HEK293 (cell line): ENCODE results near the gene PDGFA.

Source experiments
- CTCF ChIA-PET: fragments of 350-600 bp; formaldehyde crosslinking; extraction: SDS; loops from one replicate; lab custom pipeline; 2021; ENCODE audit warnings: antibody characterized with exemption; lab: Yijun Ruan, JAX
- POLR2A ChIA-PET: fragments of 300-600 bp; formaldehyde crosslinking; extraction: SDS; loops from one replicate; lab custom pipeline; 2020; ENCODE audit warnings: antibody characterized with exemption, inconsistent platforms; lab: Yijun Ruan, JAX
- H3K27ac ChIP-seq: fragments of 200-500 bp; sonication (Bioruptor generic); 2 replicates; pipeline ENCODE4 v1.5.1; 2014; ENCODE audit warnings: low read depth, low read length, control low read depth, inconsistent platforms; ENCODE audit errors: extremely low read depth
- H3K36me3 ChIP-seq, 2 experiments: fragments of 200-500 bp in 1 of 2; sonication (Bioruptor generic) in 1 of 2; 1 replicate in 1 of 2; 2 replicates in 1 of 2; pipeline ENCODE4 v1.5.1; 2014 to 2017; ENCODE audit warnings: inconsistent platforms in 2 of 2, low read length in 2 of 2; ENCODE audit not compliant: control insufficient read depth in 2 of 2, insufficient read depth in 1 of 2
- H3K4me1 ChIP-seq: fragments of 200-500 bp; sonication (Bioruptor generic); 2 replicates; pipeline ENCODE4 v1.5.1; 2014; ENCODE audit warnings: mild to moderate bottlenecking, low read length, inconsistent platforms; ENCODE audit not compliant: control insufficient read depth, insufficient read depth
- H3K4me3 ChIP-seq: 2 replicates; pipeline ENCODE4 v1.5.1; 2011; ENCODE audit warnings: low read depth, mild to moderate bottlenecking, control low read depth, low read length, moderate library complexity
- H3K9me3 ChIP-seq: fragments of 200-500 bp; sonication (Bioruptor generic); 2 replicates; pipeline ENCODE4 v1.5.1; 2014; ENCODE audit warnings: low read depth, low read length, inconsistent platforms; ENCODE audit not compliant: control insufficient read depth, insufficient read depth
- EGR2 ChIP-seq: fragments of 450-650 bp; formaldehyde crosslinking; IDR thresholded peaks from 2 replicates; pipeline ENCODE4 v1.5.1; 2016; ENCODE audit warnings: low read depth, missing biosample characterization, missing genetic modification characterization
- GLIS2 ChIP-seq: fragments of 450-650 bp; formaldehyde crosslinking; IDR thresholded peaks from 2 replicates; pipeline ENCODE4 v1.5.1; 2016; ENCODE audit warnings: missing biosample characterization, missing genetic modification characterization
- IKZF3 ChIP-seq: fragments of 450-650 bp; IDR thresholded peaks from 2 replicates; pipeline ENCODE4 v1.5.0; 2018; ENCODE audit warnings: missing biosample characterization, mild to moderate bottlenecking, missing genetic modification characterization, moderate library complexity
- OSR2 ChIP-seq: fragments of 450-650 bp; formaldehyde crosslinking; IDR thresholded peaks from 2 replicates; pipeline ENCODE4 v1.5.1; 2016; ENCODE audit warnings: missing biosample characterization, missing genetic modification characterization
- TRIM28 ChIP-seq: IDR thresholded peaks from 2 replicates; pipeline ENCODE4 v1.6.1; 2011; ENCODE audit warnings: low read length, control low read depth, borderline replicate concordance
- WT1 ChIP-seq: fragments of 450-650 bp; formaldehyde crosslinking; IDR thresholded peaks from 2 replicates; pipeline ENCODE4 v1.5.1; 2016; ENCODE audit warnings: missing biosample characterization, missing genetic modification characterization
- ZNF121 ChIP-seq: fragments of 450-650 bp; formaldehyde crosslinking; IDR thresholded peaks from 2 replicates; pipeline ENCODE4 v1.5.1; 2016; ENCODE audit warnings: missing biosample characterization, missing genetic modification characterization
- ZNF16 ChIP-seq: fragments of 450-650 bp; formaldehyde crosslinking; IDR thresholded peaks from 2 replicates; pipeline ENCODE4 v1.5.1; 2016; ENCODE audit warnings: low read depth, missing biosample characterization, missing genetic modification characterization
- ZNF23 ChIP-seq: fragments of 450-650 bp; formaldehyde crosslinking; IDR thresholded peaks from 2 replicates; pipeline ENCODE4 v1.5.1; 2016; ENCODE audit warnings: missing biosample characterization, missing genetic modification characterization, borderline replicate concordance
- ZNF366 ChIP-seq: fragments of 450-650 bp; formaldehyde crosslinking; conservative IDR thresholded peaks from 2 replicates; pipeline ENCODE4 v1.5.1; 2016; ENCODE audit warnings: missing biosample characterization, missing genetic modification characterization
- ZNF600 ChIP-seq: fragments of 450-650 bp; formaldehyde crosslinking; IDR thresholded peaks from 2 replicates; pipeline ENCODE4 v1.5.1; 2016; ENCODE audit warnings: missing biosample characterization, missing genetic modification characterization
- ZSCAN16 ChIP-seq: fragments of 450-650 bp; formaldehyde crosslinking; IDR thresholded peaks from 2 replicates; pipeline ENCODE4 v1.5.1; 2016; ENCODE audit warnings: missing biosample characterization, missing genetic modification characterization
- TF ChIP-seq, protein P1 (sequence below): fragments of 450-650 bp; formaldehyde crosslinking; IDR thresholded peaks from 2 replicates; pipeline ENCODE4 v1.5.1; 2016; ENCODE audit warnings: missing biosample characterization, missing genetic modification characterization
- TF ChIP-seq, protein P2 (sequence below): fragments of 450-650 bp; formaldehyde crosslinking; IDR thresholded peaks from 2 replicates; pipeline ENCODE4 v1.5.1; 2016; ENCODE audit warnings: missing biosample characterization, missing genetic modification characterization
- TF ChIP-seq, protein P3 (sequence below): fragments of 450-650 bp; formaldehyde crosslinking; IDR thresholded peaks from 2 replicates; pipeline ENCODE4 v1.5.1; 2017; ENCODE audit warnings: missing biosample characterization, missing genetic modification characterization
- TF ChIP-seq, protein P4 (sequence below): fragments of 450-650 bp; formaldehyde crosslinking; IDR thresholded peaks from 2 replicates; pipeline ENCODE4 v1.5.1; 2016; ENCODE audit warnings: missing biosample characterization, missing genetic modification characterization

Gene PDGFA

DNA sequence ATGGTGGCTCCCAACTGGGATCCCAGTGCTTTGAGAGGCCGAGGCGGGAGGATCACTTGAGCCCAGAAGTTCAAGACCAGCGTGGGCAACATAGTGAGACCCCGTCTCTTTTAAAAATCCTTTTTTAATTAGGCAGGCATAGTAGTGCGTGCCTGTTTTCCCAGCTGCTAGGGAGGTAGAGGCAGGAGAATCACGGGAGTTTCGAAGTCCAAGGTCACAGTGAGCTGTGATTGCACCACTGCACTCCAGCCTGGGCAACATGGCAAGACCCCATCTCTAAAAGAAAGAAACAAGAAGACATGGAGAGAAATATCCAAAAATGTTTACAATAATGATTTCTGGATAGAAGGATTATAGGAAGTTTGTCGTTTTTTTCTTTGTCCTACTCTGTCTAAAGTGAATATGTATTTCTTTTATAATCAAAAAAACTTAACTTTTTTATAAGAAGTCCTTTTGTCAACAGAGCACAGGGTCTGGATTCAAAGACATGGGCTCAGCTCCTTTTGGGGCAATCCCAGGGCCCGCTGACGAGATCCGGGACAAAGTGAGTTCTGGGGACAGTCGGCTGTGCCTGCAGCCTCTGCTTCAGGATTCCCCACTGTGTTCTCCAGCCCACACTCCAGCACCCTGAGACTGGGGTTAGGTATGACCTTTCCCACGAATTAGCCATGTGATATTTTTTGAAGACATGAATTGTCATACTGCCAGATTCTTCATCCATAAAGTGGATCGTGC is 45.6 kb downstream of the PDGFA start:
- ChIA-PET CTCF (interaction anchor here (0.6 to 1.2 kb wide), 3 partner anchors 10 to 210 kb away, joined by 3 to 4 read pairs (median 3); no protein-coding TSS in a partner anchor), POLR2A (interaction anchor here (0.6 kb wide), 1 partner anchor 28 kb away, joined by 4 read pairs; no protein-coding TSS in a partner anchor)
- no peaks in the 10 kb centered on the region for H3K36me3 ChIP-seq

DNA sequence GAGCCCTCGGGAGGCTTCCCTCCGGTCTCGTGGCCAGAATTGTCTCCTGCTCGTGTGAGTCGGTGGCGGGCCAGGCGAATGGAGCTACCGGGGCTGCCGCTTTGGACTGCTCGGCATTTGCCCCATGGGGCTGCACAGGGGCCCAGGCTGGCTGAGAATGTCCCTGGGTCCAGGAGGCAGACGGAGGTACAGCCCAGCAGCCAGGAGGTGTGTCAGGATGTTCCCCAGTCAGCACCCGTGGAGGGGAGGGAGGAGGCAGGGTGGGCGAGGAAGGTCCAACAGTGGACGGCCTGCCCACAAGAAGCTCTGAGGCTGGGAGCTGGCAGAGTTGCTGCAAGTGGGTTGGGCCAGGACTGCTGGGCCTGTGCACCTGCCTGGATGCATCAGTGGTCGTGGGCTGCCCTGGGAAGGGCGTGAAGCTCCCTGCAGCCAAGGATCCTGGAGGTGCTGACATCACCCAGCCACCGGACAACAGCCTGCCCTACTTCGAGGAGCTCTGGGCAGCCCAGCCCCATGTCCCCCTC is 46.4 kb downstream of the PDGFA start:
- TF ChIP-seq EGR2 (tag by site-specific recombination) (0 out of 2 replicates have a peak, but pooled peaks have one; percentile 25), ZNF23 (tag by site-specific recombination) (no peak)
- Histone ChIP-seq H3K4me3 (no peak overlapping the region), H3K27ac (no peak overlapping the region), H3K36me3 (no peaks in the 10 kb centered on the region), H3K9me3 (no peaks in the 10 kb centered on the region), H3K4me1 (no peaks in the 10 kb centered on the region)
- ChIA-PET POLR2A (no interaction called here), CTCF (interaction anchor here (1.2 kb wide), 1 partner anchor 41 kb away, joined by 4 read pairs; no protein-coding TSS in a partner anchor)

More for the DNA sequence above, 45.6 kb downstream of the PDGFA start:
- TF ChIP-seq ZNF121 (tag by site-specific recombination) (peak; percentile 66; the same call in 1 of the 2 replicates), ZNF16 (tag by site-specific recombination) (no peak)
- TF ChIP-seq, protein P1, sequence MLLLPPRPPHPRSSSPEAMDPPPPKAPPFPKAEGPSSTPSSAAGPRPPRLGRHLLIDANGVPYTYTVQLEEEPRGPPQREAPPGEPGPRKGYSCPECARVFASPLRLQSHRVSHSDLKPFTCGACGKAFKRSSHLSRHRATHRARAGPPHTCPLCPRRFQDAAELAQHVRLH: no peak
- TF ChIP-seq, all 188 proteins: peak for 1
- no peak overlapping the region for H3K27ac ChIP-seq
- no peak overlapping the region for H3K4me3 ChIP-seq
- no peaks in the 10 kb centered on the region for H3K4me1 ChIP-seq
- no peaks in the 10 kb centered on the region for H3K9me3 ChIP-seq

DNA sequence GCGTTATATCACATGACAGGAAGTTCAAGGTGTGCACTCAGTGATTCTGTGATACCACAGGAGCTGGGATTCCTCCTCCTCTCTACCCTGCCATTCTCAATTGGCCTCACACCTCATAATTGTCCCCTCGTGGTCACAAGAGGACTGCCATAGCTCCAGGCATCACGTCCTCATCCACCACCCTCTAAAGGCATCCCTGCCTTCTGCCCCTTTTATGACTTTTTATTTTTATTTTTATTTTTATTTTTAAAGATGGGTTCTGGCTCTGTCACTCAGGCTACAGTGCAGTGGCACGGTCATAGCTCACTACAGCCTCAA is 47.0 kb downstream of the PDGFA start:
- ChIA-PET CTCF (interaction anchor here (1.2 kb wide), 1 partner anchor 40 kb away, joined by 4 read pairs; no protein-coding TSS in a partner anchor), POLR2A (interaction anchor here (0.8 to 1.1 kb wide), 2 partner anchors 8 to 11 kb away, joined by 3 read pairs; no protein-coding TSS in a partner anchor)
- H3K36me3 ChIP-seq: no peaks in the 10 kb centered on the region
- no peak for TF ChIP-seq ZNF121 (tag by site-specific recombination)
- TF ChIP-seq IKZF3 (tag by site-specific recombination): no peak
- 0 out of 2 replicates have a peak, but pooled peaks have one; percentile 58 for TF ChIP-seq TRIM28
- TF ChIP-seq, protein P1: peak; percentile 73; the same call in 1 of the 2 replicates
- TF ChIP-seq, protein P2, sequence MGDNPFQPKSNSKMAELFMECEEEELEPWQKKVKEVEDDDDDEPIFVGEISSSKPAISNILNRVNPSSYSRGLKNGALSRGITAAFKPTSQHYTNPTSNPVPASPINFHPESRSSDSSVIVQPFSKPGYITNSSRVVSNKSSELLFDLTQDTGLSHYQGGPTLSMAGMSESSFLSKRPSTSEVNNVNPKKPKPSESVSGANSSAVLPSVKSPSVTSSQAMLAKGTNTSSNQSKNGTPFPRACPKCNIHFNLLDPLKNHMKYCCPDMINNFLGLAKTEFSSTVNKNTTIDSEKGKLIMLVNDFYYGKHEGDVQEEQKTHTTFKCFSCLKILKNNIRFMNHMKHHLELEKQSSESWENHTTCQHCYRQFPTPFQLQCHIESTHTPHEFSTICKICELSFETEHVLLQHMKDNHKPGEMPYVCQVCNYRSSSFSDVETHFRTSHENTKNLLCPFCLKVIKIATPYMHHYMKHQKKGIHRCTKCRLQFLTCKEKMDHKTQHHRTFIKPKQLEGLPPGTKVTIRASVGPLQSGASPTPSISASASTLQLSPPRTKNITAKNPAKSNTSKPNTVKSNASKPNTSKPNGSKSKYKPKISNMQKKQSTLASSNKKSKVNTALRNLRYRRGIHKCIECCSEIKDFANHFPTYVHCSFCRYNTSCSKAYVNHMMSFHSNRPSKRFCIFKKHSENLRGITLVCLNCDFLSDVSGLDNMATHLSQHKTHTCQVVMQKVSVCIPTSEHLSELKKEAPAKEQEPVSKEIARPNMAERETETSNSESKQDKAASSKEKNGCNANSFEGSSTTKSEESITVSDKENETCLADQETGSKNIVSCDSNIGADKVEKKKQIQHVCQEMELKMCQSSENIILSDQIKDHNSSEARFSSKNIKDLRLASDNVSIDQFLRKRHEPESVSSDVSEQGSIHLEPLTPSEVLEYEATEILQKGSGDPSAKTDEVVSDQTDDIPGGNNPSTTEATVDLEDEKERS: 0 out of 2 replicates have a peak, but pooled peaks have one; percentile 34
- no peak overlapping the region for H3K4me3 ChIP-seq
- H3K9me3 ChIP-seq: no peaks in the 10 kb centered on the region
- no peaks in the 10 kb centered on the region for H3K4me1 ChIP-seq
- H3K27ac ChIP-seq: no peak overlapping the region

DNA sequence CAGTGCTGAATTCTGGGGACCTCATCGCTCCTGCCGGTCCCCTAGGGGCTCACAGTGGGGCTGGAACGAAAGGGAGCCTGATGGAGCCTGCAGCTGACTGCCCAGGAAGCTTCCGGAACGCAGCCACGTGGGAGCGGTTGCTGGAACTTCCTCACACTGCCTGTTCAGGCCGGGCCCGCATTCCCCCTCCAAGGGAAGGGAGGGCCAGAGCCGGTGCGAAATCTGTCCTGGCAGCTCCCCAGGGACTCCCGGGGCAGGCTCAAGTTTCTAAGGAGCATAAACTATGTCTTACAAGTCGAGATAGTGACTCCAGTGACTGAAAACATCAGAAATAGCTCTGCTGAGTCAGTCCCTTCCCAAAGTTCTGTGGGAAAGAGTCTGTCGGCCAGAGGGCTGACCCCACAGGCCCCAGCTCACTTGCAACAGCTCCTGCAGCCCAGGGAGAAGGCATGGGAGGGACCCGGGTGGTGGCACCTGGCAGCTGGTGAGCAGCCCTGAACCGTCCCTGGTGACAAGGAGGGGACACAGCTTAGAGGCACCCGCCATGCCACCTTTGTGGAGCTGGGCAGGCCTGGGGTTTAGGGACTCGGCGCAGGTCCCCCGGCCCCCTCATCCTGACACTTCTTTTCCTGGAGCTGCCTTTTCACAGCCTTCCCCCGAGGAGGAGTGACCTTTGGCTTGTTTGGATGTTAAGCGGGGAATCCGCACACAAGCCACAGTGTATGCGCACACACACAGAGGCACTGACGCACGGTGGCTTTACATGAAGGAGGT is 47.6 kb downstream of the PDGFA start:
- Histone ChIP-seq H3K4me3 (no peak overlapping the region), H3K4me1 (no peaks in the 10 kb centered on the region), H3K36me3 (no peaks in the 10 kb centered on the region), H3K27ac (peak overlapping the region; percentile 47; the same call in 1 of the 2 replicates), H3K9me3 (no peaks in the 10 kb centered on the region)
- ChIA-PET CTCF (no interaction called here), POLR2A (interaction anchor here (0.8 to 1.1 kb wide), 2 partner anchors 8 to 11 kb away, joined by 3 read pairs; no protein-coding TSS in a partner anchor)
- TF ChIP-seq WT1: no peak
- peak; percentile 91 for TF ChIP-seq ZNF600 (tag by site-specific recombination)
- peak; percentile 39; the same call in 1 of the 2 replicates for TF ChIP-seq OSR2
- 0 out of 2 replicates have a peak, but pooled peaks have one; percentile 18 for TF ChIP-seq GLIS2
- 0 out of 2 replicates have a peak, but pooled peaks have one; percentile 34 for TF ChIP-seq ZNF366 (tag by site-specific recombination)
- no peak for TF ChIP-seq ZSCAN16 (tag by site-specific recombination)
- TF ChIP-seq, protein P3, sequence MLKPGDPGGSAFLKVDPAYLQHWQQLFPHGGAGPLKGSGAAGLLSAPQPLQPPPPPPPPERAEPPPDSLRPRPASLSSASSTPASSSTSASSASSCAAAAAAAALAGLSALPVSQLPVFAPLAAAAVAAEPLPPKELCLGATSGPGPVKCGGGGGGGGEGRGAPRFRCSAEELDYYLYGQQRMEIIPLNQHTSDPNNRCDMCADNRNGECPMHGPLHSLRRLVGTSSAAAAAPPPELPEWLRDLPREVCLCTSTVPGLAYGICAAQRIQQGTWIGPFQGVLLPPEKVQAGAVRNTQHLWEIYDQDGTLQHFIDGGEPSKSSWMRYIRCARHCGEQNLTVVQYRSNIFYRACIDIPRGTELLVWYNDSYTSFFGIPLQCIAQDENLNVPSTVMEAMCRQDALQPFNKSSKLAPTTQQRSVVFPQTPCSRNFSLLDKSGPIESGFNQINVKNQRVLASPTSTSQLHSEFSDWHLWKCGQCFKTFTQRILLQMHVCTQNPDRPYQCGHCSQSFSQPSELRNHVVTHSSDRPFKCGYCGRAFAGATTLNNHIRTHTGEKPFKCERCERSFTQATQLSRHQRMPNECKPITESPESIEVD (tag by site-specific recombination): no peak; the same call in 1 of the 2 replicates
- no peak for TF ChIP-seq ZNF23 (tag by site-specific recombination)
- TF ChIP-seq, protein P4, sequence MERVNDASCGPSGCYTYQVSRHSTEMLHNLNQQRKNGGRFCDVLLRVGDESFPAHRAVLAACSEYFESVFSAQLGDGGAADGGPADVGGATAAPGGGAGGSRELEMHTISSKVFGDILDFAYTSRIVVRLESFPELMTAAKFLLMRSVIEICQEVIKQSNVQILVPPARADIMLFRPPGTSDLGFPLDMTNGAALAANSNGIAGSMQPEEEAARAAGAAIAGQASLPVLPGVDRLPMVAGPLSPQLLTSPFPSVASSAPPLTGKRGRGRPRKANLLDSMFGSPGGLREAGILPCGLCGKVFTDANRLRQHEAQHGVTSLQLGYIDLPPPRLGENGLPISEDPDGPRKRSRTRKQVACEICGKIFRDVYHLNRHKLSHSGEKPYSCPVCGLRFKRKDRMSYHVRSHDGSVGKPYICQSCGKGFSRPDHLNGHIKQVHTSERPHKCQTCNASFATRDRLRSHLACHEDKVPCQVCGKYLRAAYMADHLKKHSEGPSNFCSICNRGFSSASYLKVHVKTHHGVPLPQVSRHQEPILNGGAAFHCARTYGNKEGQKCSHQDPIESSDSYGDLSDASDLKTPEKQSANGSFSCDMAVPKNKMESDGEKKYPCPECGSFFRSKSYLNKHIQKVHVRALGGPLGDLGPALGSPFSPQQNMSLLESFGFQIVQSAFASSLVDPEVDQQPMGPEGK (tag by site-specific recombination): 0 out of 2 replicates have a peak, but pooled peaks have one; percentile 51
